Subcutaneous adipose tissue (tissue), 4 donors: ENCODE measurements around the gene C10orf95. TPM values are rescaled to one million over a fixed set of nuclear protein-coding genes. Genes with fewer than 3 reads are reported as not detected.

Source experiments
- CTCF ChIP-seq: fragments of 450-650 bp; IDR thresholded peaks from one replicate; pipeline ENCODE4 v1.5.1; 2016; ENCODE audit warnings: low read depth, mild to moderate bottlenecking, control low read depth, antibody characterized with exemption, moderate library complexity
- total RNA-seq, 4 donors: library from RNA; depleted of rRNA; stranded (reverse); fragments of >200 nt; gene quantifications; one replicate each; pipeline ENCODE4 v1.1.0, GENCODE V29; 2016

Gene C10orf95
- total RNA-seq, 4 donors from 2014 or later = not detected

GRCh38 chr10:102406815-102407214, 44.5 kb downstream of the C10orf95 start:
- no peak for TF ChIP-seq CTCF

GRCh38 chr10:102405632-102406031, 45.7 kb downstream of the C10orf95 start:
- TF ChIP-seq CTCF = no peak

DNA sequence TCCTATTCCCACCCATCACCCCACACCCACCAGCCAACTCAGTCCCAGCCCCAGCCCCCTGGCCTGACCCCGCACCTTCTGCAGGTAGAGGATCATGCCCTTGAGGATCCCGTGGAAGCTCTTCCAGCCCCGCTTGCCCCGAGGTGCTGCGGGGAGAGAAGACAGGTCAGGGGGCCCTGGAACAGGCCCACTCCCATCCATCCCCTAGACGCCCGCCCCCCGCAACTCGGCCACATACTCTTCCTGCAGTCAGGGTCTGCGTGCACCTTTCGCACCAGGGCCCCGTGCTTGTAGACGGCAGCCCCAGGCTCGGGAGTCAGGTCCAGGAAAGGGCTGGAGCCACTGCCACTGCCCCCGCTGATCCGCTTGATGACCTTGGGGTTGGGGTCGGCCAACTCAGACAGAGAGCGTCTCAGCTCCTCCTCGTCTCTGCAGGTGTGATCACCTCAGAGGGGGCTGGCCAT, 46.2 kb downstream of the C10orf95 start:
- TF ChIP-seq CTCF = no peak

- no peak for TF ChIP-seq CTCF
These were observed 46.8 kb downstream of the C10orf95 start for GRCh38 chr10:102404361-102405107.

DNA sequence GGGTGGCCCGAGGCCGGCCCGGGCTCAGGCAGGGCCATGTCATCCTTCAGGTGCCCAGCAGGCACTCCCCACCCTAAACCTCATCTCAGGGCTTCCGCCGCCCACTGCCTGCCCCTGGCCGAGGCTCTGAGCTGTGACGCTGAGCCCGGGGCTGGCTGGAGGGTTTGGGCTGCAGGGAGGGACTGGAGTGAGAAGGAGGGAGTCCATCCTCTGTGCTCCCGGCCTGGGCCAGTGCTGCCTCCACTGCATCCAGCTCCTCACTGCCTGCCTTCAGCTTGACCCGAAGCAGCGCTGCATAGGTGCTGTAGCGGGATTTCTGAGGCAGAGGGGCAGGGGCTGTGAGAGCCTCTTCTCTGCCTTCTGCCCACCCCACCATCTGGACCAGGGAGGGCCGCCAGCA, 48.2 kb downstream of the C10orf95 start:
- no peak for TF ChIP-seq CTCF

DNA sequence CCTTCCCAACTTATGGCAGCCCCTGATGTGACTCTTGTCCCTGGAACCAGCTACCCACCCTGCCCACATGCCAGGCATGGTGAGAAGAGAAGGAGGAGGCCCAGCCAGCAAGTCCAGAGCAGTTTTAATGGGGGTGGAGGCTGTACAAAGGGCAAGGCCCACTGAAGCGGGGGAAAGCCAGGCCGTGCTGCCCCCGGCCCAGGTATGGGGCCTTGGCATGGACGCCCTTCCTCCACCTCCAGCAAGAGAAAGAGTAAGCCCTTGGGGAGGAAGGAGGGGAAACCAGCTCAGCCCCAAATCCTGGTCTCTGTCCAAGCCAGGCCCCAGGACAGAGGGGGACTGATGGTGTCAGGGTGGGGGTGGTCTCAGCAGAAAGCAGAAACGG, 48.8 kb downstream of the C10orf95 start:
- no peak for TF ChIP-seq CTCF

DNA sequence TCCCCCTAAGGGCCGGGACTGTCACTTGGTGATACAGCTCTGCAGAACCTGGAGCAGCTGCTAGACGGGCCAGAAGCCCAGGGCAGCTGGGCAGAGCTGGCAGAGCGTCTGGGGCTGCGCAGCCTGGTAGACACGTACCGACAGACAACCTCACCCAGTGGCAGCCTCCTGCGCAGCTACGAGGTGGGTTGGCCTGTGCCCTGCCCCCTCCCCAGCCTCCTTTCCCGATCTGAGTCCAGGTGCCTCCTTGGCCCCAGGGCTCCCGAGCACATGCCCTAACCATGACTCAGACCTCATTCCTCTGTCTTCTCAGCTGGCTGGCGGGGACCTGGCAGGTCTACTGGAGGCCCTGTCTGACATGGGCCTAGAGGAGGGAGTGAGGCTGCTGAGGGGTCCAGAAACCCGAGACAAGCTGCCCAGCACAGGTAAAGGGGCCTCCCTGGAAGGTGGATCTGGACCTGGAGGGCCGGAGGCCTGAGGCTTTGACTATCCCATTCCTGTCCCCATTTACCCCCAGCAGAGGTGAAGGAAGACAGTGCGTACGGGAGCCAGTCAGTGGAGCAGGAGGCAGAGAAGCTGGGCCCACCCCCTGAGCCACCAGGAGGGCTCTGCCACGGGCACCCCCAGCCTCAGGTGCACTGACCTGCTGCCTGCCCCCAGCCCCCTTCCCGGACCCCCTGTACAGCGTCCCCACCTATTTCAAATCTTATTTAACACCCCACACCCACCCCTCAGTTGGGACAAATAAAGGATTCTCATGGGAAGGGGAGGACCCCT, 49.4 kb downstream of the C10orf95 start:
- no peak for TF ChIP-seq CTCF
